ENCODE data around the gene ARSG. TPM values are rescaled to one million over a fixed set of nuclear protein-coding genes. Genes with fewer than 3 reads are reported as not detected.

The ARSG gene
- total and polyA plus RNA-seq, 2 of the 8 experiments (the other 6 are each of a cell fraction or from before 2014, with no cell fraction given) = 3.3 to 4.0 TPM

GRCh38 chr17:68450391-68450790, 159.1 kb downstream of the ARSG start:
- H4K91ac ChIP-seq (replicated peaks; ENCODE audit: insufficient read length, low read length) = no peak overlapping the region
- H3K9me3 ChIP-seq (ENCODE audit: insufficient read depth in 2 of 2, low read depth in 1 of 2, low read length in 1 of 2) = no peaks in the 10 kb centered on the region
- no peak overlapping the region for H3K23ac ChIP-seq (ENCODE audit: insufficient read length)
- H3K14ac ChIP-seq (ENCODE audit: insufficient read length) = no peak overlapping the region
- H3K4ac ChIP-seq (replicated peaks; ENCODE audit: insufficient read length, low read depth, low read length) = no peak overlapping the region
- H3K79me2 ChIP-seq (ENCODE audit: control insufficient read depth in 1 of 2, insufficient read depth in 2 of 2, low read length in 2 of 2) = no peaks in the 10 kb centered on the region
- H4K20me1 ChIP-seq (replicated peaks in 1 of 2; ENCODE audit: control insufficient read depth in 1 of 2, insufficient read depth in 2 of 2, low read length in 2 of 2) = no peaks in the 10 kb centered on the region
- H2BK15ac ChIP-seq (ENCODE audit: low read length) = no peak overlapping the region; the same call in 1 of the 2 replicates
- H3K23me2 ChIP-seq (ENCODE audit: low read depth, low read length) = no peaks in the 10 kb centered on the region
- H3K9ac ChIP-seq (replicated peaks in 1 of 4; ENCODE audit: extremely low read depth in 1 of 4, low read depth in 3 of 4, low read length in 3 of 4) = no peak overlapping the region
- H3K36me3 ChIP-seq (ENCODE audit: control insufficient read depth in 2 of 4, insufficient read depth in 4 of 4, low read length in 3 of 4) = peaks cover 0 to 6% (median under 1%) of the 10 kb centered on the region in 4 experiments; a peak in 1 of 8 replicates
- no peaks in the 10 kb centered on the region for H3K79me1 ChIP-seq (ENCODE audit: low read depth, low read length)
- no peak for FAIRE-seq
- no peak overlapping the region for H3K56ac ChIP-seq (replicated peaks; ENCODE audit: insufficient read length, low read depth, low read length)
- no peak overlapping the region for H3K4me2 ChIP-seq (ENCODE audit: insufficient read depth in 1 of 2, low read depth in 2 of 2, low read length in 2 of 2)
- H2BK120ac ChIP-seq (replicated peaks; ENCODE audit: low read depth, low read length) = no peak overlapping the region
- 92% methylated on average over 8 of the region's 8 CpGs; no CpG with 5 or more reads in 1 of the 2 experiments for WGBS, 2 experiments (ENCODE audit: extremely low coverage in 1 of 2, insufficient coverage in 1 of 2, insufficient read length in 1 of 2, insufficient replicate concordance in 2 of 2, low coverage in 1 of 2, low lambda C conversion rate in 2 of 2, missing lambda C conversion rate in 1 of 2)
- no peak overlapping the region for H4K8ac ChIP-seq (ENCODE audit: extremely low read depth, insufficient read depth, low read length)
- H3K4me1 ChIP-seq (replicated peaks in 1 of 4; ENCODE audit: control insufficient read depth in 3 of 4, insufficient read depth in 4 of 4, low read length in 3 of 4) = no peaks in the 10 kb centered on the region; a peak in 1 of 7 replicates
- H3K27ac ChIP-seq (ENCODE audit: low read depth, low read length) = no peak overlapping the region
- H3K27me3 ChIP-seq (replicated peaks in 1 of 4; ENCODE audit: control insufficient read depth in 3 of 4, extremely low read depth in 1 of 4, insufficient read depth in 3 of 4, low read length in 3 of 4) = no peaks in the 10 kb centered on the region
- no peak overlapping the region for H2BK5ac ChIP-seq (ENCODE audit: low read depth, low read length)
- DNase-seq (ENCODE audit: low read depth in 1 of 2, low spot score in 2 of 2) = no peak
- H2AK5ac ChIP-seq (ENCODE audit: low read depth, low read length) = no peak overlapping the region
- no peak overlapping the region for H4K5ac ChIP-seq (ENCODE audit: insufficient read length, low read depth, low read length)
- ChIA-PET POLR2A (ENCODE audit: partially characterized antibody) (no interaction called here), CTCF (ENCODE audit: partially characterized antibody) (interaction anchor here (0.7 to 1.6 kb wide), 7 partner anchors 10 to 52 kb away, joined by 3 to 4 read pairs (median 3); no protein-coding TSS in a partner anchor)
- no peak overlapping the region for H3K4me3 ChIP-seq (ENCODE audit: extremely low read depth in 1 of 4, insufficient read depth in 2 of 4, low read depth in 3 of 4, low read length in 4 of 4)
- H2BK20ac ChIP-seq (ENCODE audit: low read length) = no peak overlapping the region
- no peak overlapping the region for H3K18ac ChIP-seq (ENCODE audit: extremely low read depth, low read length)
- H2AFZ ChIP-seq (ENCODE audit: low read length) = no peak overlapping the region
- no peak overlapping the region for H2BK12ac ChIP-seq (ENCODE audit: low read depth, low read length)
- no peak for TF ChIP-seq RNF2 (IDR thresholded peaks at IDR 0.05; ENCODE audit: borderline replicate concordance, low read depth, low read length, missing control alignments, poor library complexity, severe bottlenecking)
- no peak for TF ChIP-seq BCL11A (IDR thresholded peaks at IDR 0.05; ENCODE audit: low read depth in 2 of 2, low read length in 2 of 2)
- TF ChIP-seq BRCA1 (IDR thresholded peaks at IDR 0.05; ENCODE audit: low read depth, low read length) = no peak
- TF ChIP-seq USF2 (IDR thresholded peaks at IDR 0.05; ENCODE audit: low read length) = no peak
- no peak for TF ChIP-seq SUZ12 (IDR thresholded peaks at IDR 0.05; ENCODE audit: low read length)
- no peak for TF ChIP-seq JUND (IDR thresholded peaks at IDR 0.05; ENCODE audit: low read length)

Data from H1 (cell line).